Chondrocyte (in vitro differentiated cells): ENCODE results near the gene OR2V2. TPM values are rescaled to one million over a fixed set of nuclear protein-coding genes. Genes with fewer than 3 reads are reported as not detected.

Source experiments
- DNase-seq: peaks from one replicate; pipeline ENCODE4 v3.0.0; 2021; ENCODE audit warnings: mixed read lengths, low spot score
- H3K27ac Mint-ChIP-seq: one replicate; pipeline ENCODE4 v1.8.0; 2021; ENCODE audit warnings: mild to moderate bottlenecking, moderate library complexity, mixed read lengths; ENCODE audit not compliant: unreplicated experiment
- H3K27me3 Mint-ChIP-seq: 2 replicates; pipeline ENCODE4 v1.8.0; 2021; ENCODE audit warnings: low read depth, mixed read lengths
- H3K36me3 Mint-ChIP-seq: 2 replicates; pipeline ENCODE4 v1.8.0; 2021; ENCODE audit warnings: low read depth, mixed read lengths
- H3K4me1 Mint-ChIP-seq: 2 replicates; pipeline ENCODE4 v1.8.0; 2021; ENCODE audit warnings: low read depth, mild to moderate bottlenecking, mixed read lengths
- H3K4me3 Mint-ChIP-seq: one replicate; pipeline ENCODE4 v1.8.0; 2021; ENCODE audit warnings: mild to moderate bottlenecking, moderate library complexity, mixed read lengths; ENCODE audit not compliant: unreplicated experiment
- H3K9me3 Mint-ChIP-seq: 2 replicates; pipeline ENCODE4 v1.8.0; 2021; ENCODE audit warnings: low read depth, mixed read lengths
- total RNA-seq: library from RNA; stranded (reverse); gene quantifications from 3 replicates; pipeline ENCODE4 v1.2.1, GENCODE V29; 2021
- TF ChIP-seq, protein P1 (sequence below): fragments of 200-600 bp; sonication (generic); IDR thresholded peaks from 2 replicates; pipeline ENCODE4 v1.5.0; 2021; ENCODE audit warnings: antibody characterized with exemption, mild to moderate bottlenecking, moderate library complexity

The OR2V2 gene
- total RNA-seq, 1 donor from 2014 or later = not detected

DNA sequence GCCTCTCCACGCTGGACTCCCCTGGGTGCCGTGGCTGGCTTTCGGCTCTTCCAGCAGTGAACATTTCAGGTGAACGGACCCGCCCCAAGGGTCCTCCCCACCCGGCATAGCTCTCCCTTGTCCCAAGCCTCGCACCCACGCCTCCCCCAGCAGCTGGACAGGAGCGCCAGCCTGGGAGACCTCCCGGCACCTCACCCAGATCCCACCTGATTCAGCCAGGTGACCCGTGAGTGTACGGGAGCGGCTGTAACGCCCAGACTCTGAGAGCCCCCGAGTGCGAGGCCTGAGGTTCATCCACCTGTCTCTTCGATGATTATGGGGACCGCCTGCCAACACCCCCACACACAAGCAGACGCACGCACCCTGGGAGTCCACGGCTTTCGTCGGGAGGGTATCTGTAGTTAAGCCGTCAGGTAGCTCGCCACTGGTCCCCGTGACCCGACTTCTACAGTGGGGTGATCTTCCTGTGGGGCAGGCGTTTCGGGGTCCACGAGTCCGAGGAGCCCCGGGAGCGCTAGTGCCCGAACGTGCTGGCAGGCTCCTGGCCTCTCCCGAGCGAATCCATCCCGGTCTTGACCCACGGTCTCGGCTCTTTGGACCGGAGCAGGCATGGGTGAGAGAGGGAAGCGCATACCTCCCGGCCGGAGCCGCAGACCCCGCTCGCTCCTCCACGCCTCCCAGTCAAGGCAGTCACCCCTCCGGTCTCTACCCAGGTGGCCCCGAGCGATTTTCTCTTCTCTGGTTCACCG lies 42.8 kb downstream of the OR2V2 start:
- no peaks in the 10 kb centered on the region for H3K36me3 Mint-ChIP-seq
- H3K27ac Mint-ChIP-seq = peak overlapping the region; percentile 65
- DNase-seq = no peak
- peak overlapping the region; percentile 93 for H3K4me3 Mint-ChIP-seq
- TF ChIP-seq, protein P1, sequence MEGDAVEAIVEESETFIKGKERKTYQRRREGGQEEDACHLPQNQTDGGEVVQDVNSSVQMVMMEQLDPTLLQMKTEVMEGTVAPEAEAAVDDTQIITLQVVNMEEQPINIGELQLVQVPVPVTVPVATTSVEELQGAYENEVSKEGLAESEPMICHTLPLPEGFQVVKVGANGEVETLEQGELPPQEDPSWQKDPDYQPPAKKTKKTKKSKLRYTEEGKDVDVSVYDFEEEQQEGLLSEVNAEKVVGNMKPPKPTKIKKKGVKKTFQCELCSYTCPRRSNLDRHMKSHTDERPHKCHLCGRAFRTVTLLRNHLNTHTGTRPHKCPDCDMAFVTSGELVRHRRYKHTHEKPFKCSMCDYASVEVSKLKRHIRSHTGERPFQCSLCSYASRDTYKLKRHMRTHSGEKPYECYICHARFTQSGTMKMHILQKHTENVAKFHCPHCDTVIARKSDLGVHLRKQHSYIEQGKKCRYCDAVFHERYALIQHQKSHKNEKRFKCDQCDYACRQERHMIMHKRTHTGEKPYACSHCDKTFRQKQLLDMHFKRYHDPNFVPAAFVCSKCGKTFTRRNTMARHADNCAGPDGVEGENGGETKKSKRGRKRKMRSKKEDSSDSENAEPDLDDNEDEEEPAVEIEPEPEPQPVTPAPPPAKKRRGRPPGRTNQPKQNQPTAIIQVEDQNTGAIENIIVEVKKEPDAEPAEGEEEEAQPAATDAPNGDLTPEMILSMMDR = no peak
- H3K4me1 Mint-ChIP-seq = peaks cover 24% of the 10 kb centered on the region
- H3K27me3 Mint-ChIP-seq = no peaks in the 10 kb centered on the region
- no peaks in the 10 kb centered on the region for H3K9me3 Mint-ChIP-seq

DNA sequence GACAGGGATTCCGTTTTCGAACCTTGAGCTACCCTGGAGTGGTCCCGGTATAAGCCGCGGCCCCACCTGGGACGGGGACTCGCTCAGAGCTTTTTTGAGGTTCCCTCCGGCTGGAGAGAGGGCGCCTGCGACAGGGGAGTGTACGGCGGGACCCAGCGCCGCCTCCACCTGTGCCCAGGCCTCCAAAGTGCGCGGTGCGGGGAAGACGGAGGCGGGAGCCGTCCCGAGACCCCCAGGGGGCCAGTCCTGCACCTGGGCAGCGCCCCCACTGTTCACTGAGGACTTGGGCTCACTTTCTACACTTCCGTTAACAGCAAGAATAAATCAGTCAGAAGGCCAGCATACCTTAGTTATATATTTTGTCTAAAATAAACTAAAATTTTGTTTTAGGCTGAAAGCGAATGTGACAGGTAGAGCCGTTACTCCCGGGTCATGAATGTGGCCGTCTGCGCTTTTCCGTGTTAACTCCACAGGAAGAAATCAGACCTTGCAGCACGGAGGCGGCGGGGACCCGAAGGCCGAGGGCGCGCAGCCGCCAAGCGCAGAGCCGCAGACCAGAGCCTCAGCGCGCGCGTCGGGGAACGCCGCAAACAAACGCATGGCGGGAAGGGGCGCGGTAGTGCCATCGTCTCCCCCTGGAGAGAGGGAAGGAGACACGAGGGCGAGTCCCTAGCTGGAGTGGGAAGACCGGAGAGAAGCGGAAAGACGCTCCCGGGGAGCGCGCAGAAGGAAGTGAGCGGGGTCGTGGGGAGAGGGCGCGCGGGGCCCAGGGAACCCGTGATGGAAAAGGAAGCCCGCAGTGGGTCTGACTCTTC lies 43.5 kb downstream of the OR2V2 start:
- DNase-seq = no peak
- no peaks in the 10 kb centered on the region for H3K27me3 Mint-ChIP-seq
- no peaks in the 10 kb centered on the region for H3K9me3 Mint-ChIP-seq
- TF ChIP-seq, protein P1 = peak; percentile 67
- peak overlapping the region; percentile 94 for H3K27ac Mint-ChIP-seq
- H3K4me3 Mint-ChIP-seq = peak overlapping the region; percentile 93
- H3K4me1 Mint-ChIP-seq = peaks cover 24% of the 10 kb centered on the region
- no peaks in the 10 kb centered on the region for H3K36me3 Mint-ChIP-seq

DNA sequence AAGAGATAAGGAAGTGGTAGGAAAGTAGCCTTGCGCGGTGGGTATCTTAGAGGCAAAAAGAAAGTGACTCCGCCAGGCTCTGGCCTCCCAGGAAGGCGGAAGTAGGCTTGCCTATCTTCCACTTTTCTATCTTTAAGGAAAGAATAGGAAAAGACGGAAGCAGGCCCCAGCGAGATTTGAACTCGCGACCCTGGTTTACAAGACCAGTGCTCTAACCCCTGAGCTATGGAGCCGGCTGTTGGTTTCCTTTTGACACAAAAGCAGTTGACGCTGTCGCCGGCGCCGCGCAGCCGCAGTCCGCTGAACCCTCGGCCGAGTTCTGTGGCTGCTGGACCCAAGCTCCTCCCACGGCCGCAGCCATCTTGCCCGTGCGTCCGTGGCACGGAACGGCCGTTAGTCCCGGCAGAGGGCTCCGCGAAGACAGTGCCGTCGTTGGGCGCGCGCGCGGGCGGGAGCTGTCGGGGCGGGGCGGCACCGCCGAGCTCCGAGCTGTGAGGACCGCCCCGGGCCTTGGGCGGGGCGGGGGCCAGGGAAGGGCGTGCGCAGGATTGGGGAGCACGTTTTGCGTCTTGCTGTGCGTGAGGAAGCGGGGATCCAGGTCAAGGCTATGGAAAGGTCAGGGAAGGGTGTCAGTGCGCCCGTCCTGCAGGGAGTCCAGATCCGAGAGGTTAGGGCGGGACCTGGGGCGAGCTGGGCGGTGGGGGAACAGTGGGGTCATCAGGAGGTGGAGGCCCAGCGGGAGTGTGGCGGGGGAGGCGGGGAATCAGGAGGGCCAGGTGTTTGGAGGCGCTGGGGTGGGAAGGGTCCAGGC lies 44.3 kb downstream of the OR2V2 start:
- no peaks in the 10 kb centered on the region for H3K27me3 Mint-ChIP-seq
- TF ChIP-seq, protein P1 = no peak
- peak overlapping the region; percentile 93 for H3K4me3 Mint-ChIP-seq
- peak; percentile 95 for DNase-seq
- peak overlapping the region; percentile 94 for H3K27ac Mint-ChIP-seq
- H3K36me3 Mint-ChIP-seq = no peaks in the 10 kb centered on the region
- peaks cover 24% of the 10 kb centered on the region for H3K4me1 Mint-ChIP-seq
- no peaks in the 10 kb centered on the region for H3K9me3 Mint-ChIP-seq

DNA sequence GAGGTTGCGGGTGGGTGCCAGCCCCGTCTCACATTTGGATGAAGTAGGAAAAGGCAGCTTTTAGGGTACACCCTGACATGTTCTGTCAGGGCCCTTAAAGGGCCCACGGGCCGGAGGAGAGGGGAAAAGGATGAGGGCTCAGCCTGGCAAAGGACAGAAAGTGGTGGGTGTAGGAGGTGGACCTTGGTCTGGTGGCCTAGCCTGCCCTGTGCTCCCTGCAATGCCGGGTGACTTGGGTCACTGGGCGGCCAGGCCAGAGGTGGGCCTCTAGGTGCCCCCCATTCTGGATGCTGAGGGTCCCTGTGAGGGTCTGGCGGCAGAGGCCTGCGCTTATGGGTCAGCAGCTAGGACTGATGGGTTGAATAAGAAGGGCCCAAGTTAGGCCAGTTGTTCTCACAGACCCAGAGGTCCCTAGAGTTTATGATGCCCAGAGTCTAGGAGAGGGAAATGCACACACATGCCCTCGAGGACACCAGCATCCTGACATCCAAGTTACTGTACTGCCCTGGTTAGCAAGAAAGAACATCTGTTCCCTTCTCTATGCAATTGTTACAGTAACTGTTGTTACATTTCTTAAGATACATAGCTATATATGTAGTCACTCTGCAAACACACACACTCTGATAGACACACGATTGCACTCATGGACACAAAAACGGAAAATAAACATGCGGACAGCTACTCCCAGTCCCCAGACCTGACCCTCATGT lies 45.1 kb downstream of the OR2V2 start:
- H3K4me3 Mint-ChIP-seq = peak overlapping the region; percentile 93
- no peaks in the 10 kb centered on the region for H3K27me3 Mint-ChIP-seq
- H3K27ac Mint-ChIP-seq = peak overlapping the region; percentile 94
- TF ChIP-seq, protein P1 = no peak
- DNase-seq = no peak
- H3K36me3 Mint-ChIP-seq = no peaks in the 10 kb centered on the region
- no peaks in the 10 kb centered on the region for H3K9me3 Mint-ChIP-seq
- peaks cover 26% of the 10 kb centered on the region for H3K4me1 Mint-ChIP-seq
